A673 (cell line): ENCODE data around the gene PSMG2. TPM values are rescaled to one million over a fixed set of nuclear protein-coding genes. Genes with fewer than 3 reads are reported as not detected.

Experiments
- BruUV-seq: library from RNA; stranded (reverse); fragments of 400-500 nt; replicated peaks from 2 replicates; lab custom pipeline; 2021; lab: Mats Ljungman, UMichigan
- CTCF ChIA-PET: fragments of 300-600 bp; sonication (Branson Sonifier 250); formaldehyde crosslinking; loops from one replicate; lab custom pipeline; 2022; ENCODE audit warnings: antibody characterized with exemption; lab: Charles Lee
- POLR2A ChIA-PET: fragments of 300-600 bp; sonication (Branson Sonifier 250); formaldehyde crosslinking; loops from one replicate; lab custom pipeline; 2022; ENCODE audit warnings: antibody characterized with exemption; ENCODE audit not compliant: low non-redundant PET; lab: Charles Lee
- DNase-seq: peaks from one replicate; pipeline ENCODE4 v3.0.0-alpha.2; 2015; ENCODE audit warnings: low spot score
- H3K27ac ChIP-seq: fragments of 200-600 bp; sonication (generic); 2 replicates; pipeline ENCODE4 v1.5.1; 2016; ENCODE audit warnings: mixed run types, low read depth, mild to moderate bottlenecking, mixed read lengths, antibody characterized with exemption, low read length; ENCODE audit not compliant: poor library complexity, severe bottlenecking
- H3K27me3 ChIP-seq: fragments of 200-600 bp; sonication (generic); replicated peaks from 2 replicates; pipeline ENCODE4 v1.6.1; 2017; ENCODE audit warnings: mixed run types, low read depth, mild to moderate bottlenecking, mixed read lengths, antibody characterized with exemption, low read length; ENCODE audit not compliant: insufficient read depth, poor library complexity
- H3K36me3 ChIP-seq: fragments of 200-600 bp; sonication (generic); 2 replicates; pipeline ENCODE4 v1.6.1; 2016; ENCODE audit warnings: mixed run types, mild to moderate bottlenecking, mixed read lengths, antibody characterized with exemption, low read length; ENCODE audit not compliant: insufficient read depth, poor library complexity, severe bottlenecking
- H3K4me1 ChIP-seq: fragments of 200-600 bp; sonication (generic); 2 replicates; pipeline ENCODE4 v1.6.1; 2017; ENCODE audit warnings: mixed run types, mild to moderate bottlenecking, mixed read lengths, antibody characterized with exemption, low read length; ENCODE audit not compliant: insufficient read depth, poor library complexity, severe bottlenecking
- H3K4me3 ChIP-seq: fragments of 200-600 bp; sonication (generic); 2 replicates; pipeline ENCODE4 v1.5.1; 2016; ENCODE audit warnings: low read depth, mixed run types, mild to moderate bottlenecking, mixed read lengths, low read length; ENCODE audit not compliant: poor library complexity, severe bottlenecking
- H3K9me3 ChIP-seq: fragments of 200-600 bp; sonication (generic); 2 replicates; pipeline ENCODE4 v1.6.1; 2016; ENCODE audit warnings: mixed run types, low read depth, mild to moderate bottlenecking, mixed read lengths, antibody characterized with exemption, low read length; ENCODE audit not compliant: poor library complexity, severe bottlenecking
- EZH2 ChIP-seq: fragments of 200-600 bp; sonication (generic); IDR thresholded peaks from 2 replicates; pipeline ENCODE4 v1.6.1; 2017; ENCODE audit warnings: borderline replicate concordance, low read depth, mild to moderate bottlenecking, mixed read lengths, antibody characterized with exemption, low read length; ENCODE audit not compliant: poor library complexity, severe bottlenecking
- intact Hi-C: fragments of 100-400 bp; cut with micrococcal nuclease; formaldehyde crosslinking; loops from one replicate; pipeline ENCODE4 v1.10.0; 2022; ENCODE audit not compliant: unreplicated experiment
- total RNA-seq: library from RNA; stranded (reverse); gene quantifications from 2 replicates; pipeline ENCODE4 v1.2.3, GENCODE V29; 2021
- TF ChIP-seq, protein P1 (sequence below): fragments of 300-800, 200-600 bp; sonication (generic); conservative IDR thresholded peaks from 2 replicates; pipeline ENCODE4 v1.5.1; 2017; ENCODE audit warnings: low read depth, mild to moderate bottlenecking, antibody characterized with exemption, low read length, moderate library complexity, mixed read lengths

Gene PSMG2
- total RNA-seq, 1 experiment from 2014 or later, result 74.0 TPM

DNA sequence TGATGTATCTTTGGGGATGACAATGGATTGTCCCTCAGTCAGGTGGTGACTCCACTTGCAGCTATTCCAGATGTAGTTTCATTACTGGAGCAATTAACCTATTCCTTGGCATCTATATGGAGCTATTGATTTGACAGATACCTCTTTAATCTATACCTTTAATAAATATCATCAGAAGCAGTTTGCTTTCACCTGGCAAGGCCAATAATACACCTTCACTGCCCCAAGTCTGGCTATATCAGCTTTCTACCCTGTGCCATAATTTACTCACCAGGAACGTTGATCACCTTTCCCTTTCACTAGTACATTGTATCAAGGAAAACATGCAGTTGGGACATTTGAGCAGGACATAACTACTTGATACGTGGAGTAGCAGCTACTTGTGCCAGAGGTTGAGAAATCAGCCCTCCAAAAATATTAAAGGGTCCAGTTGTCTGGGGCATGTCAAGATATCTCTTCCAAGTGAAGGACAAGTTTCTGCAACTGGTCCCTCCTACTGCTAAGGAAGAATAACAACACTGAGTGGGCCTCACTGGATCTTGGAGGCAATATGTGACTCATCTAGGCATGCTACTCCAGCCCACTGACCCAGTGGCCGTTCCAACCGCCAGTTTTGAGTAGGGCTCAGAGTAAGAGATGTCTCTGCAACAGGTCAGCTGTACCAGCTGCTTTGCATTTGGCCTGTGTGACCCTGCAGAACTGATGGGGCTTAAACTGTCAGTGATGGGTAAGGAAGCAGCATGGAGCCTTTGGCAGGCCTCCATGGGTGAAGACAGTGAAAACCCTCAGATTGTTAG lies 67.0 kb downstream of the PSMG2 start:
- TF ChIP-seq EZH2, result no peak
- TF ChIP-seq, protein P1, sequence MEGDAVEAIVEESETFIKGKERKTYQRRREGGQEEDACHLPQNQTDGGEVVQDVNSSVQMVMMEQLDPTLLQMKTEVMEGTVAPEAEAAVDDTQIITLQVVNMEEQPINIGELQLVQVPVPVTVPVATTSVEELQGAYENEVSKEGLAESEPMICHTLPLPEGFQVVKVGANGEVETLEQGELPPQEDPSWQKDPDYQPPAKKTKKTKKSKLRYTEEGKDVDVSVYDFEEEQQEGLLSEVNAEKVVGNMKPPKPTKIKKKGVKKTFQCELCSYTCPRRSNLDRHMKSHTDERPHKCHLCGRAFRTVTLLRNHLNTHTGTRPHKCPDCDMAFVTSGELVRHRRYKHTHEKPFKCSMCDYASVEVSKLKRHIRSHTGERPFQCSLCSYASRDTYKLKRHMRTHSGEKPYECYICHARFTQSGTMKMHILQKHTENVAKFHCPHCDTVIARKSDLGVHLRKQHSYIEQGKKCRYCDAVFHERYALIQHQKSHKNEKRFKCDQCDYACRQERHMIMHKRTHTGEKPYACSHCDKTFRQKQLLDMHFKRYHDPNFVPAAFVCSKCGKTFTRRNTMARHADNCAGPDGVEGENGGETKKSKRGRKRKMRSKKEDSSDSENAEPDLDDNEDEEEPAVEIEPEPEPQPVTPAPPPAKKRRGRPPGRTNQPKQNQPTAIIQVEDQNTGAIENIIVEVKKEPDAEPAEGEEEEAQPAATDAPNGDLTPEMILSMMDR, result no peak
- ChIA-PET POLR2A (no interaction called here), CTCF (no interaction called here)
- Histone ChIP-seq H3K27ac (no peak overlapping the region), H3K27me3 (no peaks in the 10 kb centered on the region), H3K4me3 (no peak overlapping the region), H3K9me3 (no peaks in the 10 kb centered on the region), H3K36me3 (no peaks in the 10 kb centered on the region), H3K4me1 (no peaks in the 10 kb centered on the region)
- DNase-seq, result no peak
- intact Hi-C loops, result no loop called here
- no TSS peak for BruUV-seq

DNA sequence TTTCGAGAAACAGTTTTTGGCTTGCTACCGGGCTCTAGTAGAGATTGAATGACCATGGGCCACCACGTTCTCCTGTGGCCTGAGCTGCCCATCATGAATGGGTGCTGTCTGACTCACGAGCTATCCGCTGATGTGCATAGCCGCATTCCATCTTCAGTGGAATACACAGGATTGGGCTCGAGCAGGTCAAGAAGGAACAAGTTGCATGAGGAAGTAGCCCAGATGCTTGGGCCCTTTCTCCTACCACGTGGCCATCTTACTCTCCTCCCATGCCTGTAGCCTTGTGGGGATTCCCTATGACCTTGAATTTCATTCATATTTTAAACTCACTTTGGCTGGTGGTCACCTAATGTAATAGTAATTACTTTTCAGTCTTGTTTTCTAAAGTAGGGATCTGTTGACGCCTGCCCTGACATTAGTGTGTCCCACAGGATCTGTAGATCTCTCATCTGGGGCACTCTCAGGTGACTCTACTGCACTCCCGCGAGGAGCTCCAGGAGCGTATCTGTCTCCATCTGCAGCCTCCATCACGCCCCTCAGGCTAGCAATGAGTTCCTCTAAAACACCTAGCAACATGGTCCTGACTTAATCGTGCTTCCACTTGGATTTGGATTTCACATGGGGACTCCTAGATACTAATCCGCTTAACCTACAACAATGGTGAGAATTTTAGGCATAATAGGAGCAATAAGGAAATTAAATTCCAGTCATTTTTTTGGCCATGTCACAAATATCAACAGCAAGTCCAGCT lies 67.8 kb downstream of the PSMG2 start:
- Histone ChIP-seq H3K27ac (no peak overlapping the region), H3K9me3 (no peaks in the 10 kb centered on the region), H3K4me3 (no peak overlapping the region), H3K4me1 (no peaks in the 10 kb centered on the region), H3K27me3 (no peaks in the 10 kb centered on the region), H3K36me3 (no peaks in the 10 kb centered on the region)
- POLR2A ChIA-PET, result no interaction called here
- CTCF ChIA-PET, result no interaction called here
- TF ChIP-seq, protein P1, result no peak
- TF ChIP-seq EZH2, result no peak
- intact Hi-C loops, result no loop called here
- DNase-seq, result no peak
- no TSS peak for BruUV-seq

DNA sequence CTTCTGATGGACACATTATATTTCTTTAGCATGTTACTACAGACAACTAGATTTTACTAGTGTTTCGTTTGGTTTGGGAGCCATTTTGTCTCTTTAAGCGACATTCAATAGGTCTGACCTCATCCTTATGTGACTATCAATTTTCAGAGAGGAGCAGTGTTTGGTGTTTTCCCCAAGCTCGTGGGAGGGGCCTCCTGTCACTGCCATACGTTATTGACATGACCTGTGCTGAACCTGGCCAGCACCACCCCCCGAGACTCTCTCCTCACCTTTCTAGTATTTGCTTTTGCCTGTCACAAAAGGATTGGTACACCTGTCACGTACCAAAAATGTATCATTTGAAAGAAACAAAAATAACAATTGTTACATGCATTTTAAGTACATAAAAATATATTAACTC lies 69.3 kb downstream of the PSMG2 start:
- H3K4me3 ChIP-seq, result no peak overlapping the region
- ChIA-PET CTCF (no interaction called here), POLR2A (no interaction called here)
- no TSS peak for BruUV-seq
- no peaks in the 10 kb centered on the region for H3K9me3 ChIP-seq
- H3K36me3 ChIP-seq, result no peaks in the 10 kb centered on the region
- no peaks in the 10 kb centered on the region for H3K4me1 ChIP-seq
- TF ChIP-seq EZH2, result no peak
- TF ChIP-seq, protein P1, result no peak
- intact Hi-C loops, result no loop called here
- H3K27me3 ChIP-seq, result no peaks in the 10 kb centered on the region
- DNase-seq, result no peak
- no peak overlapping the region for H3K27ac ChIP-seq
